ENCODE data around the gene PGBD1. TPM values are rescaled to one million over a fixed set of nuclear protein-coding genes. Genes with fewer than 3 reads are reported as not detected.

Gene PGBD1
- total and polyA plus RNA-seq, 2 of the 13 experiments (the other 11 are each of a cell fraction or from before 2014, with no cell fraction given) = 3.6 to 6.9 TPM

GRCh38 chr6:28349892-28350737 lies 68.7 kb downstream of the PGBD1 start, which contains the start of gene ZKSCAN3 (continued):
- TF ChIP-seq MLLT10 (CRISPR knock-in tag; IDR thresholded peaks at IDR 0.05) (no peak), FOXP1 (IDR thresholded peaks at IDR 0.05) (no peak), FOXP1 (CRISPR knock-in tag; IDR thresholded peaks at IDR 0.05) (no peak; the same call in 1 of the 2 replicates), ZBTB34 (CRISPR knock-in tag; IDR thresholded peaks at IDR 0.05) (no peak), AFF4 (CRISPR knock-in tag; IDR thresholded peaks at IDR 0.05) (no peak), CEBPZ (IDR thresholded peaks at IDR 0.05; ENCODE audit: low read length) (no peak), ZNF563 (CRISPR knock-in tag; IDR thresholded peaks at IDR 0.05) (no peak), KDM5B (CRISPR knock-in tag; IDR thresholded peaks at IDR 0.05; ENCODE audit: borderline replicate concordance) (peak; percentile 90), ZNF496 (CRISPR knock-in tag; IDR thresholded peaks at IDR 0.05; ENCODE audit: insufficient replicate concordance) (no peak), GABPB1 (CRISPR knock-in tag; IDR thresholded peaks at IDR 0.05) (peak; percentile 95), TRIM24 (CRISPR knock-in tag; IDR thresholded peaks at IDR 0.05) (no peak), MED8 (CRISPR knock-in tag; IDR thresholded peaks at IDR 0.05; ENCODE audit: insufficient replicate concordance) (peak; percentile 91), RARG (CRISPR knock-in tag; IDR thresholded peaks at IDR 0.05; ENCODE audit: low read depth) (0 out of 2 replicates have a peak, but pooled peaks have one; percentile 76), SMAD1 (CRISPR knock-in tag; IDR thresholded peaks at IDR 0.05; ENCODE audit: borderline replicate concordance, low read depth) (0 out of 2 replicates have a peak, but pooled peaks have one; percentile 58), REL (CRISPR knock-in tag; conservative IDR thresholded peaks at IDR 0.05) (no peak), ZNF432 (CRISPR knock-in tag; IDR thresholded peaks at IDR 0.05; ENCODE audit: borderline replicate concordance) (no peak), PAX8 (CRISPR knock-in tag; IDR thresholded peaks at IDR 0.05; ENCODE audit: borderline replicate concordance) (no peak), KMT2B (CRISPR knock-in tag; IDR thresholded peaks at IDR 0.05) (peak; percentile 95; the same call in 1 of the 2 replicates), DMAP1 (CRISPR knock-in tag; IDR thresholded peaks at IDR 0.05) (peak; percentile 92), KDM2A (CRISPR knock-in tag; IDR thresholded peaks at IDR 0.05; ENCODE audit: borderline replicate concordance, low read depth) (peak; percentile 88; the same call in 1 of the 2 replicates), MTF2 (CRISPR knock-in tag; IDR thresholded peaks at IDR 0.05; ENCODE audit: borderline replicate concordance) (peak; percentile 53; the same call in 1 of the 2 replicates)

Data from HepG2 (cell line).